MV-4-11 (cell line): ENCODE measurements around the gene ZGPAT.

Experiments
- DNase-seq: peaks from one replicate; lab custom pipeline; 2025; lab: John Stamatoyannopoulos, UW

Gene ZGPAT

GRCh38 chr20:63692436-63693082, 15.3 kb upstream of the ZGPAT start:
- DNase-seq, result no peak

- no peak for DNase-seq
Observed at GRCh38 chr20:63693083-63693732, 14.6 kb upstream of the ZGPAT start.

DNA sequence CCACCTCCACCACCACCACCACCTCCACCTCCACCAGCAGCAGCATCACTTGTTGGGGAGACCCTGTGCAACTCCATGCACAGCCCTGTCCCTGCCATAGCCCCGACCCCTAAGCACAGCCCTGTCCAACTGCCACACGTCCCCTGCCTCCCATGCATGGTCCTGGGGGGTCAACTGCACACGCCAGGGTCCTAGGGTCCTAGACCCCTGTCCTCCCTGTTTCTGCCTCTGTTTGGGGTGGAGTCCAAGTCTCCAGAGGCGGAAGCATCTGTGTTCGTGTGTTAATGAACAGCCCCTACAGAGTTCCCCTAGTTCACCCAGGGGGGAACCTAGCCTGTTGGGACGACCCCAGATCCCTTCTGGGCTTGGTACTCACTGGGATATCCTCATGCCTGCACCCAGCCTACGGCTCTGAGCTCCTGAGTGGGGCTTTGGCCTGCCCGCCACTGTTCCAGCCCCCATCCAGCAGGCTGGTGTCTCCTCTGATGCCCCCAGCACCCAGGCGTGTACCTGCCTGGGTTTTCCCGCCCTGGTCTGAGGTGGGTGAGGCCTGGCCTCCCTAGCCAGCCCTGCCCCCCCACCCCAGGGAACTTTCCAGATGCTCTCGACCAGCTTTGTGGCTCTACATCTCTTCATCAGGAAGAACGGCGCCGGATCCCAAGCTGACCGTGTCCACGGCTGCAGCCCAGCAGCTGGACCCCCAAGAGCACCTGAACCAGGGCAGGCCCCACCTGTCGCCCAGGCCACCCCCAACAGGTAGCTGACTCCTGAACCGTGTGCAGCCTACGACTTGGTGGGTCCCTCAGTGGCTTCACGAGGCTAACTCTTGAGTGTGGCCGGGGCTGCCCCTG, 13.9 kb upstream of the ZGPAT start:
- no peak for DNase-seq

DNA sequence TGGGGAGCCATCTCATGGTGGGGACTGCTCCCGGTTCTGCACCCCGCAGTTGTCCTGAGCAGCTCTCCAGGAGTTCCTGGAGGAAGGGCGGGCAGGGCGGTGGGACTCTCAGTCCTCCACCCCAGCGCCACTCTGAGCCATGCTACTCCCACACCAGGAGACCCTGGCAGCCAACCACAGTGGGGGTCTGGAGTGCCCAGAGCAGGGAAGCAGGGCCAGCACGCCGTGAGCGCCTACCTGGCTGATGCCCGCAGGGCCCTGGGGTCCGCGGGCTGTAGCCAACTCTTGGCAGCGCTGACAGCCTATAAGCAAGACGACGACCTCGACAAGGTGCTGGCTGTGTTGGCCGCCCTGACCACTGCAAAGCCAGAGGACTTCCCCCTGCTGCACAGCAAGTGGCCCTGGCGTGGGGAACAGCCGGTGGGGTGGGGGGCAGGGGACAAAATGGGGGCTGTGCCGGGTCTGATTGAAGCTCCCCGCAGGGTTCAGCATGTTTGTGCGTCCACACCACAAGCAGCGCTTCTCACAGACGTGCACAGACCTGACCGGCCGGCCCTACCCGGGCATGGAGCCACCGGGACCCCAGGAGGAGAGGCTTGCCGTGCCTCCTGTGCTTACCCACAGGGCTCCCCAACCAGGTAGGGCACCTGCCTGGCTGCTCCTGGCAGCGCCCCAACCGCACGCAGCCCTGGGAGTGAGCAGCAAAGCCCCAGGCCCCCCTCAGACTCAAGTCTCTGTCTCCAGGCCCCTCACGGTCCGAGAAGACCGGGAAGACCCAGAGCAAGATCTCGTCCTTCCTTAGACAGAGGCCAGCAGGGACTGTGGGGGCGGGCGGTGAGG, 13.0 kb upstream of the ZGPAT start:
- DNase-seq, result no peak

DNA sequence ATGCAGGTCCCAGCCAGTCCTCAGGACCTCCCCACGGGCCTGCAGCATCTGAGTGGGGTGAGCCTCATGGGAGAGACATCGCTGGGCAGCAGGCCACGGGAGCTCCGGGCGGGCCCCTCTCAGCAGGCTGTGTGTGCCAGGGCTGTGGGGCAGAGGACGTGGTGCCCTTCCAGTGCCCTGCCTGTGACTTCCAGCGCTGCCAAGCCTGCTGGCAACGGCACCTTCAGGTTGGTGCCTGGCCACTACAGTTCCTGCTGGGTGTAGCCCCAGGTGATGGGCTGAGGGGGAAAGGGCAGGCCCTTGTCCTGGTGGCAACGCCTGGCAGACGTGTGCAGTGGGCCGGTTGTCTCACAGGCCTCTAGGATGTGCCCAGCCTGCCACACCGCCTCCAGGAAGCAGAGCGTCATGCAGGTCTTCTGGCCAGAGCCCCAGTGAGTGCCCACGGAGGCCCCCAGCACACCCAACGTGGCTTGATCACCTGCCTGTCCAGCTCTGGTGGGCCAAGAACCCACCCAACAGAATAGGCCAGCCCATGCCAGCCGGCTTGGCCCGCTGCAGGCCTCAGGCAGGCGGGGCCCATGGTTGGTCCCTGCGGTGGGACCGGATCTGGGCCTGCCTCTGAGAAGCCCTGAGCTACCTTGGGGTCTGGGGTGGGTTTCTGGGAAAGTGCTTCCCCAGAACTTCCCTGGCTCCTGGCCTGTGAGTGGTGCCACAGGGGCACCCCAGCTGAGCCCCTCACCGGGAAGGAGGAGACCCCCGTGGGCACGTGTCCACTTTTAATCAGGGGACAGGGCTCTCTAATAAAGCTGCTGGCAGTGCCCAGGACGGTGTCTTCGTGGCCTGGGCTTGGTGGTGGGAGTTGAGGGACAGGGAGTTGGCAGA, 12.2 kb upstream of the ZGPAT start:
- DNase-seq, result no peak

GRCh38 chr20:63696306-63696627, 11.6 kb upstream of the ZGPAT start:
- peak; percentile 29 for DNase-seq

GRCh38 chr20:63696628-63697356, 11.0 kb upstream of the ZGPAT start, which contains the start of gene TNFRSF6B:
Gene TNFRSF6B, plus strand, starts transcription at chr20:63696652. Its CDS starts 116 bp downstream, at chr20:63696768.
- DNase-seq, result no peak

DNA sequence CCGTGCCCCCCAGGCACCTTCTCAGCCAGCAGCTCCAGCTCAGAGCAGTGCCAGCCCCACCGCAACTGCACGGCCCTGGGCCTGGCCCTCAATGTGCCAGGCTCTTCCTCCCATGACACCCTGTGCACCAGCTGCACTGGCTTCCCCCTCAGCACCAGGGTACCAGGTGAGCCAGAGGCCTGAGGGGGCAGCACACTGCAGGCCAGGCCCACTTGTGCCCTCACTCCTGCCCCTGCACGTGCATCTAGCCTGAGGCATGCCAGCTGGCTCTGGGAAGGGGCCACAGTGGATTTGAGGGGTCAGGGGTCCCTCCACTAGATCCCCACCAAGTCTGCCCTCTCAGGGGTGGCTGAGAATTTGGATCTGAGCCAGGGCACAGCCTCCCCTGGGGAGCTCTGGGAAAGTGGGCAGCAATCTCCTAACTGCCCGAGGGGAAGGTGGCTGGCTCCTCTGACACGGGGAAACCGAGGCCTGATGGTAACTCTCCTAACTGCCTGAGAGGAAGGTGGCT, 10.4 kb upstream of the ZGPAT start:
- DNase-seq, result no peak

GRCh38 chr20:63697868-63698545, 9.8 kb upstream of the ZGPAT start:
- DNase-seq, result no peak

- DNase-seq, result no peak
Observed at GRCh38 chr20:63698739-63699465, 8.9 kb upstream of the ZGPAT start.

DNA sequence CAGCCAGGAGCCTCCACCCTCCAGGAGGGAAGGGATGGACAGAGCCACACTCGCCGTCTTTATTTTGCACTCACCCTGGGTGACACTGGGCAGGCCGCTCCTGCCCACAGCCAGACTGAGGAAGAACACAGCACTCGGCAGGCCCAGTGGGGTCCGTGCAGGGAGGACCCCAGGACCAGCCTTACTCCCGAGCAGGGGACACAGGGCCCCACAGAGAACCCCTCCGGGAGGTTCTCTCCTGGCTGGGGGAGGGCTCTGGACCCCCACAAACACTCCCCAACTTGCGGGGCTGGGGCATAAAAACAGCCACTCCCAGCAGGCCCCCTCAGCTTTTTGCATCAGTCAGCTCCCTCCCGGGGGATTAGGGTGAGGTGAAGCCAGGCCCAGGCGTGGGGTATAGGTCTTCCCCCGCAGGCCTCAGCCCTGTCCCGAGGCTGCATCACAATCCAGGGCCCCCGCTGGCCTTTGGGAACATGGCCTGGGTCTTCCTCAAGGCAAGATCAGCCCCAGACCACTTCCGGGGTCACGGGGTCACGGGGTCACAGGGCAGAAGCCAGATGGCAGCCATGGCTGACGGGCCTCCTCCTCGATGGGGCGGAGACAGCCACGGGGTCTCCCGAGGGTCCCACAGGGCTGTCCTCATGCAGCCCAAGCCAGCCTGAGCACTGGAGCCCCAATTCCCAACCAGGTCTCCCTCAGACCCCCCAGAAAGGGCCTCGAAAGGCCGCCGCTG, 8.2 kb upstream of the ZGPAT start:
- no peak for DNase-seq

GRCh38 chr20:63700199-63701050, 7.4 kb upstream of the ZGPAT start:
- DNase-seq, result no peak

GRCh38 chr20:63701051-63701328, 6.8 kb upstream of the ZGPAT start:
- DNase-seq, result no peak

GRCh38 chr20:63701329-63702035, 6.4 kb upstream of the ZGPAT start:
- DNase-seq, result no peak

GRCh38 chr20:63702036-63702665, 5.7 kb upstream of the ZGPAT start:
- no peak for DNase-seq

- no peak for DNase-seq
Observed at GRCh38 chr20:63702751-63703470, 4.9 kb upstream of the ZGPAT start.
